HEK293T (cell line): ENCODE results near the gene CLTA.

Experiments
- BHLHE40 ChIP-seq: fragments of 450-650 bp; IDR thresholded peaks from 2 replicates; pipeline ENCODE4 v1.6.1; 2016; ENCODE audit warnings: mild to moderate bottlenecking, moderate library complexity, borderline replicate concordance
- FOXM1 ChIP-seq: fragments of 450-650 bp; IDR thresholded peaks from 2 replicates; pipeline ENCODE4 v1.6.1; 2017; ENCODE audit warnings: mild to moderate bottlenecking, borderline replicate concordance
- HDGF ChIP-seq: fragments of 450-650 bp; IDR thresholded peaks from 2 replicates; pipeline ENCODE4 v1.6.1; 2017; ENCODE audit warnings: antibody characterized with exemption, borderline replicate concordance
- PKNOX1 ChIP-seq: fragments of 450-650 bp; IDR thresholded peaks from 2 replicates; pipeline ENCODE4 v1.6.1; 2016
- SP1 ChIP-seq: fragments of 450-650 bp; IDR thresholded peaks from 2 replicates; pipeline ENCODE4 v1.6.1; 2017
- SUZ12 ChIP-seq: fragments of 450-650 bp; IDR thresholded peaks from 2 replicates; pipeline ENCODE4 v1.6.1; 2016; ENCODE audit warnings: mild to moderate bottlenecking
- ZNF384 ChIP-seq: fragments of 450-650 bp; IDR thresholded peaks from 2 replicates; pipeline ENCODE4 v1.6.1; 2016

GRCh38 chr9:36193023-36193422 is 2.3 kb downstream of the CLTA start:
- TF ChIP-seq ZNF384, result no peak
- no peak for TF ChIP-seq SP1
- no peak for TF ChIP-seq PKNOX1
- TF ChIP-seq FOXM1, result no peak
- no peak for TF ChIP-seq SUZ12
- TF ChIP-seq HDGF, result no peak
- TF ChIP-seq BHLHE40, result no peak
